Body of pancreas (tissue), 4 donors: ENCODE measurements around the gene ZNF471. TPM values are rescaled to one million over a fixed set of nuclear protein-coding genes. Genes with fewer than 3 reads are reported as not detected.

Experiments
- ATAC-seq: fragments of 150-250 bp; one replicate; pipeline ENCODE4 v1.9.1; 2016
- DNase-seq, 4 donors: peaks; one replicate each; pipeline ENCODE4 v3.0.0-alpha.2; 2019
- H3K27ac ChIP-seq, 4 donors: fragments of 200-600 bp; sonication (generic); 1 replicate in 3 of 4; 2 replicates in 1 of 4; pipeline versions ENCODE4 v1.5.1 to v1.6.1; 2016 to 2019; ENCODE audit warnings: mild to moderate bottlenecking in 1 of 4, mixed read lengths in 1 of 4, moderate library complexity in 1 of 4
- H3K27me3 ChIP-seq, 2 donors: fragments of 200-600 bp; sonication (generic); one replicate each; pipeline ENCODE4 v1.6.0; 2016; ENCODE audit warnings: mild to moderate bottlenecking in 1 of 2
- H3K36me3 ChIP-seq, 2 donors: fragments of 200-600 bp; sonication (generic); replicated peaks in 1 of 2; 2 replicates each; pipeline ENCODE4 v1.5.1; 2016; ENCODE audit warnings: low read depth in 2 of 2; ENCODE audit not compliant: insufficient read depth in 1 of 2
- H3K4me1 ChIP-seq: fragments of 200-600 bp; sonication (generic); one replicate; pipeline ENCODE4 v1.6.0; 2016
- H3K4me3 ChIP-seq, 2 donors: fragments of 200-600 bp; sonication (generic); 1 replicate in 1 of 2; 2 replicates in 1 of 2; pipeline ENCODE4 v1.5.1; 2016 to 2019
- H3K9me3 ChIP-seq, 3 donors: fragments of 200-600 bp; sonication (generic); 1 replicate in 2 of 3; 2 replicates in 1 of 3; pipeline ENCODE4 v1.5.1; 2016
- CTCF ChIP-seq, 7 experiments: fragments of 450-650 bp in 4 of 7; fragments of 200-600 bp in 3 of 7; sonication (generic) in 3 of 7; IDR thresholded peaks; one replicate each; pipeline ENCODE4 v1.5.1; 2016 to 2019; ENCODE audit warnings: antibody characterized with exemption in 7 of 7
- POLR2A ChIP-seq, 3 donors: fragments of 450-650 bp; IDR thresholded peaks; one replicate each; pipeline ENCODE4 v1.6.1; 2016; ENCODE audit warnings: antibody characterized with exemption in 3 of 3, mild to moderate bottlenecking in 2 of 3
- WGBS, 2 donors: methylation state at CpG; one replicate each; pipeline ENCODE4 v1.1.5; 2017; 5-methylcytosine and 5-hydroxymethylcytosine counted together
- intact Hi-C: fragments of 100-400 bp; cut with DNase I; formaldehyde crosslinking; loops from one replicate; pipeline ENCODE4 v1.15.1; 2023
- total RNA-seq, 2 donors: library from RNA; depleted of rRNA; stranded (reverse); fragments of >200 nt; gene quantifications; one replicate each; pipeline ENCODE4 v1.1.0, GENCODE V29; 2016

Gene ZNF471
- total RNA-seq, 2 donors from 2014 or later = 1.6 to 4.2 TPM

DNA sequence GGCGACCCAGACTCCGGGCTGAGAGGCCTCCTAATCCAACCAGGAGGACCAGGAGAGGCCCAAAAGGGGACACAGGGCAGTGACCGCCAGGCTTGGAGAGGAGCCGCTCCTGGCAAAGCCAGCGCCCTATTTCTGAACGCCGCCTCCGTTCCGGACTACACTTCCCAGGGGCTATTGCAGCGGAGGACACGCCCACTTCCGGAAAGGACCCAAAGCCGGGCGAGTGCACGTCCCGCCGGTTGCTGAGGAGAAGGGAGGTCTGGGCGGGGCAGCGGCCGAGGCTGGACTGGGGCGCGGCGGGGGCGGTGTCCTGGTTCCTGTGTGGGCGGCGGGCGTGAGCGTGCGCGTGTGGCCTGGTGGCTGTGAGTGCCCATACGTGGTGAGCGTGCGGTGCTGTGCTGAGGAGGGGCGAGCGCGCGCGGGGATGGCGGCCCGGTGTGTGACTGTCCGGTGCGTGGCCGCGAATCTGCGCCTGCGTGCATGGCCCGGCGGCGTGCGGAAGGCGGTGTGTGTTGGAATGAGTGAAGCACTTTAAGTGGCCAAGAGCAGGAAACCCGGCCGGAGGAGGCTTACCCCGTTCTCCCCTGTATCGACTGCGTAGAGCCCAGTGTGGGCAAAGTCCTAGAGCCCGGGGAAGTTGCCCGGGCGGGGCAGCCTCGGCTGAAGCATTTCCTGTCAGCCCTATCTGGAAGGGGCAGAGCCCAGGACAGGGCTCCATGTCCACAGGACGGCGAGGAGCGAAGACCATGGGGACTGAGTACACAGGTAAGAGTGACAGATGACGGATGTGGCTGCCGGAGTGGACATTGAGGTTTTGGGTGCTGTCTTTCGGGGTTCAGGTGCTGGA lies 59.8 kb downstream of the ZNF471 start, which contains the start of gene ZNF470:
TSS of gene ZNF470 (plus strand) at position 195 of the 847 bp plus-strand sequence. CDS start 2,844 bp downstream, outside the sequence.
- intact Hi-C loops = no loop called here
- Histone ChIP-seq H3K4me1 (peaks cover 16% of the 10 kb centered on the region), H3K27ac (peak within 1 kb of the TSS; percentile 34 to 90 (median 57)), H3K4me3 (peak within 1 kb of the TSS; percentile 87 to 98), H3K36me3 (peaks cover 2 to 10% of the 10 kb centered on the region in 2 donors), H3K27me3 (no peaks in the 10 kb centered on the region), H3K9me3 (peaks cover 0 to 56% (median 4%) of the 10 kb centered on the region in 3 donors)
- 2 to 19% methylated on average over 13 to 66 of the region's 66 CpGs for whole genome bisulfite sequencing, 2 donors
- no peak for TF ChIP-seq CTCF (IDR thresholded peaks at IDR 0.05)
- peak; percentile 13 to 66 (median 65) for TF ChIP-seq POLR2A (IDR thresholded peaks at IDR 0.05)
- ATAC-seq (peak; percentile 97), DNase-seq (peak; percentile 95 to 97 (median 96))

DNA sequence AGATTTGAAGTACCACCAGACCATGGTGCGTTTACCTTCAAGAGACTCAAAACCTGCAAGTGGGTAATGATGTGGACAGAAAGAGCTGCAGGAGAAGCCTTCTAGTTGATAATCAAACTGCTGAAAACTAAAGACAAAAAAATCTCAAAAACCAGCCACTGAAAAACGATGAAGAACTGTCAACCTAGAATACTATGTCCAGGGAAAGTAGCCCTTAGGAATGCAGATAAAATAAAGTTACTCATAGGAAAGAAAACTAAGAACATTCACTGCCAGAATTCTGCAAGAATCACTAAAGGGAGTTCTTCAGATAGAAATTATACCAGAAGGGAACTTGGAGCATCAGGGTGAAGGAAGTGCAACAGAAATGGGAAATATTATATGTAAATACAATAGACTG lies 64.9 kb downstream of the ZNF471 start:
- Histone ChIP-seq H3K27me3 (no peaks in the 10 kb centered on the region), H3K27ac (no peak overlapping the region), H3K4me3 (no peak overlapping the region), H3K9me3 (peaks cover 0 to 58% (median 4%) of the 10 kb centered on the region in 3 donors), H3K36me3 (peaks cover 7 to 18% of the 10 kb centered on the region in 2 donors), H3K4me1 (peaks cover 8% of the 10 kb centered on the region)
- WGBS, 2 donors = 52 to 67% methylated on average over 2 of the region's 2 CpGs
- TF ChIP-seq POLR2A (IDR thresholded peaks at IDR 0.05) = no peak
- TF ChIP-seq CTCF (IDR thresholded peaks at IDR 0.05) = no peak
- ATAC-seq = no peak
- DNase-seq = no peak
- intact Hi-C loops = no loop called here

DNA sequence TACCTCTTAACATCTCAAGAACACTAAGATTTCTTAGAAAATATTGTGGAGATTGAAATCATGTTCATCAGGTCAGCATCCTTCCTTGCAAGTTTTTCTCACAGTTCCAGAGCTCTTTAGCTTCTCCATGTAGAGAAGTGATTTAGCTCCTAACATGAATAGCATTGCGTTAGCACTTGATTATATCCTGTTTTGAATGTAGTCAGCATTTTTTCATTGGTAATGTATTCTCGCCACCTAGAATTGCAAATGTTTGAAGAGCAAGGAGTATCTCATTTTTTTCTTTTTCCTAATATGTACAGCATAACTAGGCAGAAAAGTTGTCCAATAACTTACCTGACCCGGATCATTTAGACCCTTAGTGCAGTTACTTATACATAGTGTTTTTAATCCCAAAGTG lies 66.3 kb downstream of the ZNF471 start:
- WGBS, 2 donors = 98 to 99% methylated on average over 3 of the region's 3 CpGs
- ATAC-seq (no peak), DNase-seq (no peak)
- Histone ChIP-seq H3K9me3 (peaks cover 0 to 70% (median 4%) of the 10 kb centered on the region in 3 donors), H3K27me3 (no peaks in the 10 kb centered on the region), H3K4me3 (no peak overlapping the region), H3K36me3 (peaks cover 7 to 18% of the 10 kb centered on the region in 2 donors), H3K27ac (no peak overlapping the region), H3K4me1 (no peaks in the 10 kb centered on the region)
- intact Hi-C loops = no loop called here
- no peak for TF ChIP-seq POLR2A (IDR thresholded peaks at IDR 0.05)
- no peak for TF ChIP-seq CTCF (IDR thresholded peaks at IDR 0.05)

DNA sequence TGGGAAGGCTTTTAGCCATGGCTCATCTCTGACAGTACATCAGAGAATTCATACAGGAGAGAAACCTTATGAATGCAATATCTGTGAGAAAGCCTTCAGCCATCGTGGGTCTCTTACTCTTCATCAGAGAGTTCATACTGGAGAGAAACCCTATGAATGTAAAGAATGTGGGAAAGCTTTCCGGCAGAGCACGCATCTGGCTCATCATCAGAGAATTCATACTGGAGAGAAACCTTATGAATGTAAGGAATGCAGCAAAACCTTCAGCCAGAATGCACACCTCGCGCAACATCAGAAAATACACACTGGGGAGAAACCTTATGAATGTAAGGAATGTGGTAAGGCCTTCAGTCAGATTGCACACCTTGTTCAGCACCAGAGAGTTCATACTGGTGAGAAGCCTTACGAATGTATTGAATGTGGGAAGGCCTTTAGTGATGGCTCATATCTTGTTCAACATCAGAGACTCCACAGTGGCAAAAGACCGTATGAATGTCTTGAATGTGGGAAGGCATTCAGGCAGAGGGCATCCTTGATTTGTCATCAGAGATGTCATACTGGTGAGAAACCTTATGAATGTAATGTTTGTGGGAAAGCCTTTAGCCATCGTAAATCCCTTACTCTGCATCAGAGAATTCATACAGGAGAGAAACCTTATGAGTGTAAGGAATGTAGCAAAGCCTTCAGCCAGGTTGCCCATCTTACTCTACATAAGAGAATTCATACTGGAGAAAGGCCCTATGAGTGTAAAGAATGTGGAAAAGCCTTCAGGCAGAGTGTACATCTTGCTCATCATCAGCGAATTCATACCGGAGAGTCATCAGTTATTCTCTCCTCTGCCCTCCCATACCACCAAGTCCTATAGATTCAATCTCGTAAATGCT lies 70.3 kb downstream of the ZNF471 start:
- 94 to 95% methylated on average over 11 of the region's 11 CpGs for WGBS, 2 donors
- Histone ChIP-seq H3K27ac (no peak overlapping the region), H3K9me3 (peaks cover 0 to 76% (median 0%) of the 10 kb centered on the region in 3 donors), H3K4me1 (no peaks in the 10 kb centered on the region), H3K36me3 (peaks cover 4 to 8% of the 10 kb centered on the region in 2 donors), H3K4me3 (no peak overlapping the region), H3K27me3 (no peaks in the 10 kb centered on the region)
- no peak for ATAC-seq
- no peak for DNase-seq
- intact Hi-C loops = no loop called here
- TF ChIP-seq CTCF (IDR thresholded peaks at IDR 0.05) (no peak), POLR2A (IDR thresholded peaks at IDR 0.05) (no peak)

Other genes with a start within 250 kb of the ZNF471 start
- not detected for gene EDDM13, start 235.1 kb upstream of the ZNF471 start, total RNA-seq
- gene ZSCAN5A, start 193.0 kb upstream of the ZNF471 start, total RNA-seq = 1 to 10 TPM; 4.9 to 7.3 TPM
- 1 to 10 TPM; 2.0 to 2.3 TPM for gene ZNF582, start 114.3 kb upstream of the ZNF471 start, total RNA-seq
- gene ZNF583, start 103.5 kb upstream of the ZNF471 start, total RNA-seq = 1 to 10 TPM; 2.6 to 3.6 TPM
- 1 to 10 TPM; 1.3 to 2.0 TPM for gene ZNF667, start 30.5 kb upstream of the ZNF471 start, total RNA-seq
- gene ZFP28, start 31.1 kb downstream of the ZNF471 start, total RNA-seq = 1 to 10 TPM; 3.3 to 5.2 TPM
- 1 to 10 TPM; 1.3 to 3.1 TPM for gene ZNF470, start 59.6 kb downstream of the ZNF471 start, total RNA-seq
- gene ZNF71, start 87.4 kb downstream of the ZNF471 start, total RNA-seq = 1 to 10 TPM; 4.9 to 7.0 TPM
- not detected for gene SMIM17, start 135.3 kb downstream of the ZNF471 start, total RNA-seq
- 1 to 10 TPM; 4.0 to 4.2 TPM for gene ZNF835, start 163.9 kb downstream of the ZNF471 start, total RNA-seq